ENCODE measurements around the gene ZNF606.
A peak's percentile ranks its signal among the peaks of the same experiment; 100 is the strongest.

The ZNF606 gene

DNA sequence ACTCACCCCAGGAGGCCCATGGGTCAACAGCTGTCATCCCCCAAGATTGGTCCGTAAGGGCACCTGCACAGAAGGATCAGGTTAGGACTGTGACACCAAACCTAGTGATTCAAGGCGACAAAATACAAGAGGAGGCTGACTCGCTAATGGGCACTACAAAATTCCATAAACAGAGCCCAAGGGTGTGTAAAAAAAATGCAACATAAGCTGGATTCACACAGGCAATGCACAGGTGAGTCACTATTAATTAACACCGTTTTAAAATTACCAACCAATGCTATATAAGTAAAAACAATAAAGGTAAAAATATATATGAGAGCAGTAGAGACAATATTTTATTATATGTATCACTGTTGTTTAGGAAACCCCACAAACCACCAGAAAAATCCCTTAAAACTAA is 1.9 kb downstream of the ZNF606 start:
- DNase-seq (ENCODE audit: low spot score in 2 of 2): no peak
- Histone ChIP-seq H3K4me3 (no peak overlapping the region), H3K9me3 (peaks cover 21% of the 10 kb centered on the region), H3K27me3 (ENCODE audit: low read depth) (no peaks in the 10 kb centered on the region), H3K36me3 (replicated peaks) (peaks cover 3% of the 10 kb centered on the region; the same call in 1 of the 2 replicates), H3K4me1 (no peaks in the 10 kb centered on the region)
- in situ Hi-C loops (cut with MboI; ENCODE audit: low sequenced_read_pairs): no loop called here

DNA sequence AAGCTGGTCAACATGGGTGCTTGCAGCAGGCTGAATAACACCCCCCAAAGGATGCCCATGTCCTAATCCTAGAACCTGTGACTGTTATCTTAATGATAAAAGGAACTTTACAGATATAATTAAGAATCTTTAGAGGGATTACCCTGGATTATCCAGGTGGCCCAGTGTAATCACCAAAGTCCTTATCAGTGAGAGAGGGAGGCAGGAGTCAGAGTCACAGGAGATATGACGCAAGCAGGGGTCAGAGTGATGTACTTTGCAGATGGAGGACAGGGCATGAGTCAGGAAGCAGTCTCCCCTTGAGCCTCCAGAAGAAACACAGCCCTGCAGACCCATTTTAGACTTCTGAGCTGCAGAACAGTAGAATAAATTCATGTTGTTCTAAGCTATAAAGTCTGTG is 9.8 kb downstream of the ZNF606 start:
- in situ Hi-C loops (cut with MboI; ENCODE audit: low sequenced_read_pairs): no loop called here
- Histone ChIP-seq H3K36me3 (replicated peaks) (no peaks in the 10 kb centered on the region), H3K9me3 (no peaks in the 10 kb centered on the region; the same call in 1 of the 2 replicates)

GRCh38 chr19:57978586-57979289 is 23.9 kb downstream of the ZNF606 start:
- no peak for DNase-seq (ENCODE audit: low spot score in 2 of 2)
- peaks cover 29% of the 10 kb centered on the region for H3K9me3 ChIP-seq
- H3K4me3 ChIP-seq: no peak overlapping the region
- H3K36me3 ChIP-seq (replicated peaks): no peaks in the 10 kb centered on the region
- in situ Hi-C loops (cut with MboI; ENCODE audit: low sequenced_read_pairs): no loop called here
- H3K4me1 ChIP-seq: no peaks in the 10 kb centered on the region
- H3K27me3 ChIP-seq (ENCODE audit: low read depth): no peaks in the 10 kb centered on the region

More for the DNA sequence above, 9.8 kb downstream of the ZNF606 start:
- no peak overlapping the region for H3K4me3 ChIP-seq
- H3K27me3 ChIP-seq (ENCODE audit: low read depth): no peaks in the 10 kb centered on the region
- no peak for DNase-seq (ENCODE audit: low spot score in 2 of 2)
- H3K4me1 ChIP-seq: no peaks in the 10 kb centered on the region

DNA sequence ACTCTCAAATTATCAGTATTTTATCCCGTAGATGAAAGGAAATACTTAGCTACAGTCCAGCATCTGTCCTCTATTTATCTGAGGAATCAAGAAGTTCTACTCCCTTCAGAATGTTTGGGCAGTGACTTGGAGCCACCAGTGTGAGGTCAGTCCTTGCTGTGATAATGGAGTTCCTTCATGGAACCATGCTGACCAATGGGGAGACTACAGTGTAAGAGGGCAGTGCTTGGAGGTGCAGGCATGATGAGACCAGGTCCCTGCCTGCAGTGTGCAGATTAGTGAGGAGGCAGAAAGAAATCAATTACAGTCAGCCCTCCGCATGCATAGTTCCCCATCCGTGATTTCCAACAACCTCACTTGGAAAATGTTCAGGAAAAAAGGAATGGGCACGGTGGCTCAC is 28.2 kb downstream of the ZNF606 start, which contains the start of gene C19orf18:
Gene C19orf18 (minus strand): TSS at position 101 of the 400 bp plus-strand sequence. CDS start 102 bp downstream, outside the sequence.
- no peaks in the 10 kb centered on the region for H3K36me3 ChIP-seq (replicated peaks)
- peaks cover 21% of the 10 kb centered on the region for H3K9me3 ChIP-seq
- no peaks in the 10 kb centered on the region for H3K27me3 ChIP-seq (ENCODE audit: low read depth)
- no peak for DNase-seq (ENCODE audit: low spot score in 2 of 2)
- in situ Hi-C loops (cut with MboI; ENCODE audit: low sequenced_read_pairs): no loop called here
- H3K4me3 ChIP-seq: no peak within 1 kb of the TSS
- H3K4me1 ChIP-seq: no peaks in the 10 kb centered on the region

DNA sequence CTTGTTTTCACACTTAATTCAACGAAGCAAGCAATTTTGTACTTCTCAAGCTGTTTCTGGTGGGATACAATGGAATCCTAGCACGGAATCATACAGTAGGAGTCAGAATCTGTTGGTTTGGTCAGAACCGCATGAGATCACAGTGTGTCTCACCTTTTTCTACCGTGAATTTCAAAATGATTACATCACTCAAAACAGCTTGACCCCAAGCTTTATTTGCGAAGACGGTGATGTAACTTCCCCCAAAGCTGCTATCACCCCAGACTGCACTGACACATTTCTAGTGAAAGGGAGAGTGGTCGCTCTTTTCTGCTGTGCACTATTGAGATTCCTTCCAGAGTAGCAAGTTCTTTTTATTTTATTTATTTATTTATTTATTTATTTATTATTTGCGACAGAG is 37.9 kb downstream of the ZNF606 start:
- H3K4me1 ChIP-seq: no peaks in the 10 kb centered on the region
- no peak overlapping the region for H3K4me3 ChIP-seq
- H3K9me3 ChIP-seq: no peaks in the 10 kb centered on the region
- DNase-seq (ENCODE audit: low spot score in 2 of 2): no peak
- no peaks in the 10 kb centered on the region for H3K36me3 ChIP-seq (replicated peaks)
- in situ Hi-C loops (cut with MboI; ENCODE audit: low sequenced_read_pairs): no loop called here
- H3K27me3 ChIP-seq (ENCODE audit: low read depth): no peaks in the 10 kb centered on the region

DNA sequence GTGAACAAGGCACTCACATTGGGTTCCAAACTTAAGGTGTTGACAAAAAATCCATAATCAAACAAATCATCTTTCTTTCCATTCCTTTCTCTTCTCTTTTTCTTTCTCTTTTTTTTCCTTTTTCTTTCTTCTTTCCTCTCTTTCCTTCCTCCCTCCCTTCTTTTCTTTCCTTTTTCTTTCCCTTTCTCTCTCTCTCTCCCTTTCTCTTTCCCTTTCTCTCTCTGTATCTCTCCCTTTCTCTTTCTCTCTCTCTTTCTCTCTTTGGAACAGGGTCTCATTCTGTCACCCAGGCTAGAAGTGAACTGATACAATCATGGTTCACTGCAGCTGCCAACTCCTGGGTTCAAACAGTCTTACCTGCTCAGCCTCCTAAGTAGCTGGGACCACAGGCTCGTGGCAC is 40.8 kb downstream of the ZNF606 start:
- DNase-seq (ENCODE audit: low spot score in 2 of 2): no peak
- in situ Hi-C loops (cut with MboI; ENCODE audit: low sequenced_read_pairs): no loop called here
- H3K4me3 ChIP-seq: no peak overlapping the region
- H3K4me1 ChIP-seq: no peaks in the 10 kb centered on the region
- no peaks in the 10 kb centered on the region for H3K27me3 ChIP-seq (ENCODE audit: low read depth)
- peaks cover 2% of the 10 kb centered on the region for H3K9me3 ChIP-seq
- no peaks in the 10 kb centered on the region for H3K36me3 ChIP-seq (replicated peaks)

GRCh38 chr19:57954996-57955395 is 47.6 kb downstream of the ZNF606 start:
- in situ Hi-C loops (cut with MboI; ENCODE audit: low sequenced_read_pairs): no loop called here
- Histone ChIP-seq H3K4me3 (no peak overlapping the region), H3K36me3 (replicated peaks) (no peaks in the 10 kb centered on the region), H3K4me1 (no peaks in the 10 kb centered on the region), H3K27me3 (ENCODE audit: low read depth) (no peaks in the 10 kb centered on the region), H3K9me3 (peaks cover 6% of the 10 kb centered on the region)
- no peak for DNase-seq (ENCODE audit: low spot score in 2 of 2)

DNA sequence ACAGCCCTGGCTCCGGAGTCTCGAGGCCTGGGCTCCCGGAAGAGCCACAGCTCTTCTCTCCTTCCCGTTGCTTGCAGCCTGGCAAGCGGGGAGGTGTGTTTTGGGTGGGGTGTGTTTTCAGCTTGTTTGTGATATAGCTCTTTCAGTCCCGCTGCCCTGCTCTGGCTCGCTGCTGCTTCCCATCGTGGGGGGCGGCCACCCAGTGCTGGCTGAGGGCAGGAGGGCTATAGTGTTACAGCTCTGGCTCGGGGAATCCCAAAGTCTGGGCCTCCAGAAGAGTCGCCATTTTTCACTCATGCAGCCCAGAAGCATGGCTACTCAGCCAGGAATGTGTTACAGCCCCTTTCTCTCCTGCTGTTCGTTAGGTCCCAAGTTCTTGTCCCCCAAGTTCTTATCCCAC is 52.9 kb downstream of the ZNF606 start:
- no peak for DNase-seq (ENCODE audit: low spot score in 2 of 2)
- Histone ChIP-seq H3K9me3 (peaks cover 14% of the 10 kb centered on the region; the same call in 1 of the 2 replicates), H3K4me3 (no peak overlapping the region), H3K27me3 (ENCODE audit: low read depth) (no peaks in the 10 kb centered on the region), H3K4me1 (no peaks in the 10 kb centered on the region), H3K36me3 (replicated peaks) (no peaks in the 10 kb centered on the region)
- in situ Hi-C loops (cut with MboI; ENCODE audit: low sequenced_read_pairs): no loop called here

GRCh38 chr19:57949296-57949695 is 53.3 kb downstream of the ZNF606 start:
- no peak overlapping the region for H3K4me3 ChIP-seq
- no peaks in the 10 kb centered on the region for H3K27me3 ChIP-seq (ENCODE audit: low read depth)
- H3K9me3 ChIP-seq: peaks cover 14% of the 10 kb centered on the region
- no peak for DNase-seq (ENCODE audit: low spot score in 2 of 2)
- no peaks in the 10 kb centered on the region for H3K36me3 ChIP-seq (replicated peaks)
- H3K4me1 ChIP-seq: no peaks in the 10 kb centered on the region
- in situ Hi-C loops (cut with MboI; ENCODE audit: low sequenced_read_pairs): no loop called here

DNA sequence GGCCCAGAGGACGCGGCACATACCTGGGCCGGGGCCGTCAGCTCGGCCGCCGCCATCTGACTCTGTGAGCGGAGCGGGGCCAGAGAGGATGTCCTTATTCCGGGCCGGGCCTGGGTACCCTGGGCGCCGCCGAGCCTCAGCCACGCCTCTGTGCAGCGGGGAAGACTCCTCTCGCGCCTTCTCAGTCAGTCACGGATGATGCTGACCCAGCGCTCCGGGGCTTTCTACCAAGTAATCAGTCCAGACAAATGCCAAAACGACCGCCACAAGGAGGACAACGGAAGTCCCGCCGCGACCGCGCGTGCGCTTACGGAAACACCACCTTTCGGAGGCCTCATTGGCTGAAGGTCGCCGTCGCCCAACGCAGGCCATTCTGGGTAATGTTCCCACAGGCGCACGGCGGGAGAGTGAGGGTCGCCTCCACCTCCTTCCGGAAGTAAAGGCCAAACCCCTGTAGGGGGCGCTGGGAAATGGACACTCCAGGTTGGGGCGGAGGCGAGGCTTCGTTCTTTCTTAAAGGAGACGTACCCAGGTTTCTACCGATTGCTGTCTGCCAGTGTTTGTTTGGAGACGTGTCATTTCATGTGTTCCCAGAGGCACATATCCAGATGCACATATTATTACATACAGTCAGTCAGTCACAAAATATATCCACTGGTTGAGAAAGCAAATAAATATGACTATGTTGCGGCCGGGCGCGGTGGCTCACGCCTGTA is 55.0 kb downstream of the ZNF606 start, which contains the start of gene ZNF256:
Gene ZNF256 (minus strand): TSS at position 288 of the 716 bp plus-strand sequence. CDS start 232 bp downstream, at position 56.
- peaks cover 14% of the 10 kb centered on the region for H3K9me3 ChIP-seq
- no peaks in the 10 kb centered on the region; the same call in 1 of the 2 replicates for H3K36me3 ChIP-seq (replicated peaks)
- peak within 1 kb of the TSS; percentile 58 for H3K4me3 ChIP-seq
- H3K27me3 ChIP-seq (ENCODE audit: low read depth): no peaks in the 10 kb centered on the region
- no peaks in the 10 kb centered on the region for H3K4me1 ChIP-seq
- DNase-seq (ENCODE audit: low spot score in 2 of 2): peak; percentile 86 to 94
- in situ Hi-C loops (cut with MboI; ENCODE audit: low sequenced_read_pairs): no loop called here

- in situ Hi-C loops (cut with MboI; ENCODE audit: low sequenced_read_pairs): no loop called here
- Histone ChIP-seq H3K27me3 (ENCODE audit: low read depth) (no peaks in the 10 kb centered on the region), H3K4me3 (peak overlapping the region; percentile 58), H3K36me3 (replicated peaks) (peaks cover 3% of the 10 kb centered on the region), H3K9me3 (peaks cover 14% of the 10 kb centered on the region), H3K4me1 (no peaks in the 10 kb centered on the region)
- no peak for DNase-seq (ENCODE audit: low spot score in 2 of 2)
Measured at GRCh38 chr19:57947088-57947418, 55.6 kb downstream of the ZNF606 start.

DNA sequence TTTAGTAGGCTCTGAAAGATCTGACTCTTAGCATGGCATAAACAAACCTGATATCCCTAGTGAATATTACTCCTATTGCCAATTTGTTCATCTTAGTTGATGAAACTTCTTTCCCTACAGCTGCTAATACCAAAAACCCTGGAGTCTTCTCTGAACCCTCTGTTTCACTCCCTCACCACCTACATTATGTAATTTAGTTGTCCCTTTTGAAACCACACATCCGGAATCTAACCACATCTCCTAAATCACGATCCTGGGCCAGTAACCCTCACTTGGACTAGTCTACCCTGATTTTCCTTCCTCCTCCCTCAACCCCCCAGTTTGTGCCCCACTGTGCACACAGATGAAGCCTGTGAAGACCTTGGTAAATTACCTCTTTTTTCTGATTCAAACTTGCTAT is 56.3 kb downstream of the ZNF606 start:
- Histone ChIP-seq H3K4me1 (no peaks in the 10 kb centered on the region), H3K4me3 (peak overlapping the region; percentile 58), H3K9me3 (peaks cover 16% of the 10 kb centered on the region), H3K36me3 (replicated peaks) (peaks cover 11% of the 10 kb centered on the region), H3K27me3 (ENCODE audit: low read depth) (no peaks in the 10 kb centered on the region)
- in situ Hi-C loops (cut with MboI; ENCODE audit: low sequenced_read_pairs): no loop called here
- DNase-seq (ENCODE audit: low spot score in 2 of 2): no peak

- in situ Hi-C loops (cut with MboI; ENCODE audit: low sequenced_read_pairs): no loop called here
- H3K4me3 ChIP-seq: no peak overlapping the region
- peaks cover 15% of the 10 kb centered on the region for H3K9me3 ChIP-seq
- H3K36me3 ChIP-seq (replicated peaks): peaks cover 14% of the 10 kb centered on the region
- no peaks in the 10 kb centered on the region for H3K27me3 ChIP-seq (ENCODE audit: low read depth)
- DNase-seq (ENCODE audit: low spot score in 2 of 2): no peak
- H3K4me1 ChIP-seq: no peaks in the 10 kb centered on the region
Measured at GRCh38 chr19:57941593-57941992, 61.0 kb downstream of the ZNF606 start.

GRCh38 chr19:57935731-57936130 is 66.9 kb downstream of the ZNF606 start:
- H3K9me3 ChIP-seq: 0 out of 2 replicates have a peak, but pooled peaks cover 2% of the 10 kb centered on the region

More at GRCh38 chr19:57935731-57936130, 66.9 kb downstream of the ZNF606 start:
- no peak for DNase-seq (ENCODE audit: low spot score in 2 of 2)
- Histone ChIP-seq H3K4me1 (no peaks in the 10 kb centered on the region), H3K36me3 (replicated peaks) (no peaks in the 10 kb centered on the region), H3K4me3 (no peak overlapping the region), H3K27me3 (ENCODE audit: low read depth) (no peaks in the 10 kb centered on the region)
- in situ Hi-C loops (cut with MboI; ENCODE audit: low sequenced_read_pairs): no loop called here
